Left renal pelvis (tissue), 4 donors: ENCODE measurements around the gene FNDC3A. TPM values are rescaled to one million over a fixed set of nuclear protein-coding genes. Genes with fewer than 3 reads are reported as not detected.
"Not testable (repeated sequence)": the region's sequence is repeated elsewhere in the genome, so short reads cannot be mapped to it uniquely, and the experiment has no call there.

Experiments used
- DNase-seq, 4 donors: peaks; one replicate each; pipeline ENCODE4 v3.0.0-alpha.2; 2013; ENCODE audit warnings: low read depth in 4 of 4, low spot score in 3 of 4
- polyA plus RNA-seq, 4 donors: library from polyadenylated mRNA; unstranded; fragments of 120-200 nt; gene quantifications; one replicate each; pipeline ENCODE4 v1.2.1, GENCODE V29; 2013; ENCODE audit not compliant: insufficient read length in 4 of 4

FNDC3A gene
- polyA plus RNA-seq, 4 donors, result 74.9 to 89.0 (median 83.7) TPM

DNA sequence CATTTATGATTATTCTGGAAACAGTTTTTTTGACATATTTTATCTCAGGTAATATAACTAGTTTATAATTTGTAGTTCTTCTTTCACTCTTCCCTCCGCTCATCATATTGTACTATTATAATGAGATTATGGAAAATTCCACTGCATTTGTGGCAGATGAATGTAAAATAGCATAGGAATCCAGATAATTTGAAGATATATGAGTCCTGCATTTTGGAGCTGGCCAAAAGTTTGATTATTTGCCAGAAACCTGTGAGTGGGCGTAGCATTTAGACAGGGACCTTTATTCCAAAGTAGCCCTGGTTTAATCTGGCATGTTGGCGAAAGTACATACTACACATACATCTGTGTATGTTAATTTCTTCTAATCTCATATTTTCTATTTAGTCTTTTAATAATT lies 65.2 kb downstream of the FNDC3A start:
- DNase-seq, result no peak

DNA sequence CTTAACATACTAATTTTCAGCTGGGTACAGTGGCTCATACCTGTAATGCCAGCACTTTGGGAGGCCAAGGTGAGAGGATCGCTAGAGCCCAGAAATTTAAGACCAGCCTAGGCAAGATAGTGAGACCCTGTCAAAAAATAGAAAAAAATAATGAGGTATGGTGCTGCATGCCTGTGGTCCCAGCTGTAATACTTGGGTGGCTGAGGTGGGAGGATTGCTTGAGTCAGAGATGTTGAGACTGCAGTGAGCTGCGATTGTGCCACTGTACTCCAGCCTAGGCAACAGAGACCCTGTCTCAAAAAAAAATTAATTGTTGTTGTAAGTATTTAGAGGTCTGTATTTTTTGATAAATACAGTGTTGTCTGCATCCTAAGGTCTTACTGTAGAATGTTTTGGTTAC lies 66.8 kb downstream of the FNDC3A start:
- no peak for DNase-seq

DNA sequence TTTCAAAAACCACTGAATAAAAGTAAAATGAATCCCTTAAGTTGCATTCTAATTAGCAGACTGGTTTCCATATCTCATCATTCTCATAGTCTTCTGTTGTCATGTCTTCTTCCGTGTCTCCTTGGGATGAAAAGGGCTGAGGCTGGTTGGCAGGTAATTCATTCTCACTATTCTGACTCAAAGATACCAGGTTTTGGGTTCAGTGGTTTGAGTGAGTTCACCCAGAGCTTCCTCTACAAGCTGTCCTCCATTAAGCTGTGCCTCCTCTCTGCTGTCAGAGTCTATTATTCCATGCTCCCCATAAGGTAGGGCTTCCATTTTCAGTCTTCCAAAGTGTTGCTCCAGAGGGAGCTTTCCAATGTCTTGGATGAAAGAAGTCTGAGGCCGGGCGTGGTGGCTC lies 68.3 kb downstream of the FNDC3A start:
- no peak for DNase-seq

DNA sequence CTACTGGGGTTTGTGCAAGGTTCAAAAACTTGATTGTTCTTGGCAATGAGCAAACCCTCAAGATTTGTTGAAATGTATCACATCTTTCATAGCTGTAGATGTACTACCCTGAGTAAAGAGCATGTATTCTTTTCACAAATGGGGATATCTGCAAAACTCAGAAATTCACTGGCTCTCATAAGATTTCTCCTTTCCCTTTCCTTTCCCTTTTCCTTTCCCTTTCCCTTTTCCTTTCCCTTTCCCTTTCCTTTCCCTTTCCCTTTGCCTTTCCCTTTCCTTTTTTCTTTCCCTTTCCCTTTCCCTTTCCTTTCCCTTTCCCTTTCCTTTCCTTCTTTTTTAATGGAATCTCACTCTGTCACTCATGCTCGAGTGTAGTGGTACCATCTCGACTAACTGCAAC lies 69.1 kb downstream of the FNDC3A start:
- no peak for DNase-seq

DNA sequence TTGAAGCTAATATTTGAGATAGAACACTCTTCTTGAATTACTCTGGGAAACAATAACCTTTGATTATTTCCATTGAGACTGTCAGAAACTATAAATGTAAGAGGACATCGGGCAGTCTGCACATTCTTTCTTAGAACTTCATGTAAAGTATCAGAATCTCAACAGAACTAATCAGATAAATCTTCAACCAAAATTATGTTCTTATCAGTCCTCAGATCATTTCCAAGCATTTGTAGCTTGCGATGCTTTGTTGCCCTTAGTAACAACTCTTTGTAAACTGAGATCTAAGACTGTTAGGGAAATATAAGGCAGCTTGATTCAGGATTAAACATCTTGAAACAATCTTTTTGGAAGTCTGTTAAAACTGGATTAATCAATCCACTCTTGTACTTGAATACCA lies 70.3 kb downstream of the FNDC3A start:
- no peak for DNase-seq

DNA sequence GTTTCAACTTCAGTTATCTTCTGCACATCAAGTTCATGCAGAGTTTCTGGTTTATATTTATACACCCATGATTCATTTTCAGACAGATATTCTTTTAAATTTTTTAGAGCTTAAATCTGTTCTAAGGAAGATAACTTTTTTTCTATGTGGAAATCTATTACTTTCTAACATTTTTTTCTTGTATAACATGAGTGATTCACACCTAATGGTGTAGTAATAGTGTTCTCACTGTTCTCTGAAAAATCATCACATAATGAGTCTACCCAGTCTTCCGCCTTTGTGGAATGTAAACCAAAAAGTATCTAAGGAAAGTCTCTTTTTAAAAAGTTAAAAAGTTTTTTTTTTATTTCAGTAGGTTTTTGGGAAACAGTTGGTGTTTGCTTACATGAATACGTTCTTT lies 70.8 kb downstream of the FNDC3A start:
- DNase-seq, result no peak

DNA sequence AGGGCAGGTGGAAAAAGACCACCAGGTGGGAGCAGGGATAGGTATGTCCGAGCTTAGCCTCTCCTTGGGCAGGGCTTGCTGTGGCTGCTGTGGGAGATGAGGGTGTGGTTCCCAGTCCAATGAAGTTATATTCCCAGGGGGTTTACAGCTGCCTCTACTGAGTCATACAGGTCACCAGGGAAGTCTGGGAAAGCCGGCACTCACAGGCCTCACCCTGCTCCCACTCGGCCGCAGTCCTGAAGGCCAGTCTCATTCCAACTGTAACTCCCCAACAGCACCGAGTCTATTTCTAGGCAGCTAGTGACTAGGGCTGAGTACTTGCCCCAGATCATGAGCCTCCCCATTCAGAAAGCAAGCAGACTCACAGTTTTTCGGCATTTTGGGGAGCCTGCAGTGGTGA lies 77.1 kb downstream of the FNDC3A start:
- no peak for DNase-seq

DNA sequence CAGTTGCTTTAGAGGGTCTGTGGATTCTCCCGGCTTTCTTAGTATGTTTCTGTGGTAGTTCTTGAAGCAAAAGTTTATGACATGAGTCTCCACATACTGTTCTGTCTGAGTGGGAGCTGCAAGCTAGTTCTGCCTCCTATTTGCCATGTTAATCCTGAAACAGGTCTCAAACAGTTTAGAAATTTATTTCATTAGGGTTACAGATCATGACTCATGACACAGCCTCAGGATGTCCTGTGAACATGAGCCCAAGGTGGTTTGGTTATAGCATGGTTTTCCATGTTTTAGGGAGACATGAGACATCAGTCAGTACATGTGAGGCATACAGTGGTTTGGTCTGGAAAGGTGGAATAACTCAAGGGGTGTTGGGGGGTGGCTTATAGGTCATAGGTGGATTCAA lies 77.5 kb downstream of the FNDC3A start:
- DNase-seq, result no peak

DNA sequence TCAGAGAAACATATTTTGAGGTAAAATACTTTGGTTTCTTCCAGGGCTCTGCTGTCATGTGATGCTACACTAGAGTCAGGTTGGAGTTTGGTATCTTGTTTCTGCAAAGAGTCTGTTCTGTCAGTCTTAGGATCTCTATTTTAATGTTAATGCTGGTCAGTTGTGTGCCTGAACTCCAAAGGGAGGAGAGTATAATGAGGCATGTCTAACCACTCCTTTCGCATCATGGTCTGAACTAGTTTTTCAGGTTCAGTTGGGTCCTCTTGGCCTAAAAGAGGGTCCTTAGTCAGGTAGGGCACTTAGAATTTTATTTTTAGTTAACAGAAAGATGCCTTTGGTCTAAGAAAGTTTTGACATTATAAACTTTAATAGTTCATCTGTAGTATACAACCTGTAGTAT lies 78.2 kb downstream of the FNDC3A start:
- no peak for DNase-seq

DNA sequence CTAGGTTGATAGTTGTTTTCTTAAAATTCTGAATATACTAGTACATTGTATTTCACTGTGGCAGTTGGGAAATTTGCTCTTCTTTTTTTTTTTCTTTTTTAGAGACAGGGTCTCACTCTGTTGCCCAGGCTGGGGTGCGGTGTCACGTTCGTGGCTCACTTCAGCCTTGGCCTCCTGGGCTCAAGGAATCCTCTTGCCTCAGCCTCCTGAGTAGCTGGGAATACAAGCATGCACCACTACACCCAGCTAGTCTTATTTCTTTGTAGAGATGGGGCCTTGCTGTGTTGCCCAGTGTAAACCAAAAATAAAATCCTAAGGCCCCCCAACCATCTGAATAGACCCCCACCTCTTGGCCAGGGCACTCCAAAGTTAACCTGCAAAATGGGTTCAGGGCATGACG lies 79.3 kb downstream of the FNDC3A start:
- DNase-seq, result no peak

DNA sequence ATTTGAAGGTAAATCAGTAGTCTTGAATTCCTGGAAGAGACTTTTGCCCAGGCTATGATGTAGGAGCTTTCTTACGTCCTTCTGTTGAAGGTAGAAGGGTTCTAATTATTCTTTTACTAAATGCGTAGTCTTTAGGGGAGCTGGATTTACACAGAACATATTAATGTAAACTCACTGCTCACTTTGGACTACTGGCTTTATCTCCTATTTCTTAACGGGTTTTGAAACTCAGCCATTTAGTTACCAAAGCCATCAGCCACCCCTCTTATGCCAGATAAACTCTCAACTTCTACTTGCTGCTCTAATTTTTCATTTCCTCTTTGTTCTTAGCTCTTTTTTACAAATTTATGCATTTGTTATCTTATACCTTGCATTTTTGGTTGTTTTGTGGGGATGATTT lies 81.5 kb downstream of the FNDC3A start:
- DNase-seq, result no peak

DNA sequence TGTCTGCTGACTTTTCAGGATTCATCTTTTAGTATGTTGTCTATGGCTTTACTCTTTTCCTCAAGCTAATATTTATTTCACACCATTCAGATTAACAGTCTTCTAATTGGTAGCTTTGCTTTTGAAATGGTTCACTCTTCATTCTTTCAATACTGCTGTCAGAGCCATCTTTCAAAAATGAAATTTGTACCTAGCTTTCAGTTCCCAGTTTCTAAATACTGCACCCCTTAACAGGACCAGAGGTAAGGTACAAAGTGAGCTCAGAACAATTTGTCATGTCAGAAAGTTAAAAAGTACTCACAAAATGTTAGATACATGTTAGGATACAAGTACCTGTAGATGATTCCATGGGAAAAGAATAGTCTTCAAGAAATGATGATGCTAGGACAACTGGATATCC lies 83.0 kb downstream of the FNDC3A start:
- no peak for DNase-seq

DNA sequence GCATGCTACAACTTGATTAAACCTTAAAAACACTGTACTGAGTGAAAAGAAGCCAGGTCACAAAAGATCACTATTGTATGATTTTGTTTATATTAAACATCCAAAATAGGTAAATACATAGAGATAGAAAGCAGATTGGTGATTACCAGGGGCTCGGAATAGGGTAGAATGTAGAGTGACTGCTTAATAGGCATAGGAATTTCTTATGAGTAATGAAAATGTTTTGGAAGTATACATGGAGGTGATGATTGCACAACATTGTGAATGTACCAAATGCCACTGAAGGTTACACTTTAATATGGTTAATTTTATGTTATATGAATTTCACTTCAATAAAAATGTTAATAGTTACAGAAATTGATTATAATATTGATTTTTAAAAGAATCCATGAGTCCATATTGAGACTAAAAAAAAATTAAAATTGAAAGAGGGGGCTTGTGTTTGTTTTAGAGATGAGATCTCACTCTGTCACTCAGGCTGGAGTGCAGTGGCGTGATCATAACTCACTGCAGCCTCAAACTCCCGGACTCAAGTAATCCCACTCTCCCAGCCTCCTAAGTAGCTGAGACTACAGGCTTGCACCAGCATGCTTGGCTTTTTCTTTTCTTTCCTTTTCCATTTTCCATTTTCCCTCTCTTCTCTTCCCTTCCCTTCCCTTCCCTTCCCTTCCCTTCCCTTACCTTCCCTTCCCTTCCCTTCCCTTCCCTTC lies 85.1 kb downstream of the FNDC3A start:
- DNase-seq, result no peak

DNA sequence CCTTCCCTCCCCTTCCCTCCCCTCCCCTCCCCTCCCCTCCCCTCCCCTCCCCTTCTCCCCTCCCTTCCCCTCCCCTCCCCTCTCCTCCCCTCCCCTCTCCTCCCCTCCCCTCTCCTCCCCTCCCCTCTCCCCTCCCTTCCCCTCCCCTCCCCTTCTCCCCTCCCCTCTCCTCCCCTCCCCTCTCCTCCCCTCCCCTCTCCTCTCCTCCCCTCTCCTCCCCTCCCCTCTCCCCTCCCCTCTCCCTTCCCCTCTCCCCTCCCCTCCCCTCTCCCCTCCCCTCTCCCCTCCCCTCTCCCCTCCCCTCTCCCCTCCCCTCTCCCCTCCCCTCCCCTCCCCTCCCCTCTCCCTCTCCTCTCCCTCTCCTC lies 85.7 kb downstream of the FNDC3A start:
- DNase-seq, result not testable (repeated sequence)

DNA sequence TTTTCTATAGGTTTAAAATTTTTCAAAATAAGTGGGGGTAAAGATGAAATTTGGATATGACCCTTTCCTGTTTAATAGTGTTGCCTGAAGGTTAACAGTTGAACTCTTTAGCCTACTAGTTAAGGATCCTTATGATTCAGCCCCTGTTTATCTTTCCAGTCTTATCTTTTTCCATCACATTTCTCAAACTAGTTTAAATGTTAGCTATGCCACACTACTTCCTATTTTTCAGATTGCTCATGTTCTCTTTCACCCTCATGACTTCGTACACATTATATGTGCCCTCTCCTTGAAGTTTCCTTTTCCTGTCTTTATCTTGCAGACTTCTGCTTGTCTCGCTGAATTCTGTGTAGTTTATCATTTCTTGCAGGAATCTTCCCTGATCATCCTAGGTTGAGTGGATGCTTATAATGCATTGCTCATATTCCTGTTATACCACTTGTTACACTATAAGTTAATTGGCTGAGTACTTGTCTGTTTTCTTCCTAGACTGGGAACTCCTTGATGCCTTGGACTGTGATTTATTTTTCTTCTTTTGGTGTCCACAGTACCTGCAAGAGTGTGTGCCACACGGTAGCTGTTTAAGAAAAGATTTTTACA lies 86.7 kb downstream of the FNDC3A start:
- no peak for DNase-seq

DNA sequence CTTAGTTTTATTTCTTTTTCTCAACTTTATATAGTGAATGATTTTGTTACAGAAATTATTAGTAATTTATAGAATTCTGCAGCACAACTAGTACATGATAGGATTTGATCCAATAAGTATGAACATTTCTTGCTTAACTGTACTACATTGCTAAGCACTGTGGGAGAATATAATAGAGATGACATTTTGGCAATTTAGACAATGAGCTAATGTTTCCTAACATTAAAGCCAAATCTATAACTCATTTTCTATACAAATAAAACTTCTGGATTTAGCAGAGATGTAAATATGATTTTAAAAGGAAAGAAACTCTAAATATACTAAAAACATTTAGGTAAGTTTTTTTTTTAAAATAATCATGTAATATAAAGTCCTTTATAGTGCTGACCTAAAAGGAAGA lies 87.3 kb downstream of the FNDC3A start:
- DNase-seq, result no peak

DNA sequence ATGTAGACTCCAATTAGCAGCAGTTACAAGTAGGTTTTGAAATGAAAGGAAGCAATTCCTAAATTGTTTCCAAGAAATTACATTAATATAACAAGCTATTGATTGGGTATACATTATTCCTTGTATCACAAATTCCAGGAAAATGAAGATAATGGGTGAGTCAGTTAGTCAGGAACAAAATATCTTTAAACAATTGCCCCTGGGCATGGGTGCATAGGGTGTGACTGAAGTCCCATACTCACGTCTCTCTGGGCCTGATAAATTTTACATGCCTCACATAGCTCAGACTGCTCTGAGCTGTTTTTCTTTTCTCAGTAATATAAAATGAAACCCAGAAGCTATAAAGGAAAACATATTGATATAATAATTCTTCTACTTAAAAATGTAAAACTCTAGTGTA lies 87.8 kb downstream of the FNDC3A start:
- DNase-seq, result no peak

DNA sequence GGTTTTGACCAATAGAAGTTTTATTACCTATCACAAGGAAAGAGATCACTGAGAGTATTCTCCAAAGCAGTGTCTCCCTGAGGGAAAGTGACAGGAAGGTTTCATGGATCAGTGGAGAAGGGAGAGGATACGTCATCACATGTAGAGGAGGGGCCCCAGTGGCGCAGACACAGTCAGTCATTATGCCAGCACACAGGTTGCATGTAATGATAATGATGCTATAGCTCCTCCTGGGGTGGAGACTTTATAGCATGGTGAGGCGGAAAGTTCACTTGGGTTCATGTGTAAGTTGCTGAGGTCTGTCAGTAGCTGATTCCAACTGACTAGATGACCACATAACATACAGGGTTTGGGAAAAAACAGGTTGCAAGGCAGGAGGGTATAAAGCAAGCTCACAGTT lies 88.8 kb downstream of the FNDC3A start:
- DNase-seq, result no peak

DNA sequence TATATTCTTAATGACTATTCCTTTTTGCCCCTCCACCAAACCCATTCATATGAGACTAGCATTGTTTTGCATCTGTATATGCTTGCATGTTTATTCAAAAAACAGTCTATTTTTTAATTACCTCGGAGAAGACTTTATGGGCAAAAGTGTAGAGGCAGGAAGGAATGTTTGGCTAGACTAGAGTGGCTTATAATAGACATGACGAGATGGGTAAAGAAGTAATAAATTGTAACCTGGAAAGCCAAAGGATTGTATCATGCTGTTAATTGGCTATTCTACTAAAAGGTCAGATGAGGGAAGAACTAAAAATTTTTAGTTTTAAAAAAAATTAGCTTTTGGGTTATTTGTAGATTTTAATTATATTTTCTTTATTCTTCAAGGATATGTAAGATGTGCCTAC lies 91.1 kb downstream of the FNDC3A start:
- DNase-seq, result no peak

DNA sequence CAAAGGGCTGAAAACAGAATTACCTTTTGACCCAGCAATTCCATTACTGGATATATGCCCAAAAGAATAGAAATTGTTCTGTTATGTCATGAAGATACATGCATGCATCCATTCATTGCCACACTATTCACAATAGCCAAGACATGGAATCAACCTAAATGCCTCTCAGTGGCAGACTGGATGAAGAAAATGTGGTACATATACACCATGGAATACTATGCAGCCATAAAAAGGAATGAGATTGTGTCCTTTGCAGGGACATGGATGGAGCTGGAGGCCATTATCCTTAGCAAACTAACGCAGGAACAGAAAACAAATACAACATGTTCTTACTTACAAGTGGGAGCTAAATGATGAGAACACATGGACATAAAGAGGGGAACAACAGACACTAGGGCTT lies 92.8 kb downstream of the FNDC3A start:
- not testable (repeated sequence) for DNase-seq

DNA sequence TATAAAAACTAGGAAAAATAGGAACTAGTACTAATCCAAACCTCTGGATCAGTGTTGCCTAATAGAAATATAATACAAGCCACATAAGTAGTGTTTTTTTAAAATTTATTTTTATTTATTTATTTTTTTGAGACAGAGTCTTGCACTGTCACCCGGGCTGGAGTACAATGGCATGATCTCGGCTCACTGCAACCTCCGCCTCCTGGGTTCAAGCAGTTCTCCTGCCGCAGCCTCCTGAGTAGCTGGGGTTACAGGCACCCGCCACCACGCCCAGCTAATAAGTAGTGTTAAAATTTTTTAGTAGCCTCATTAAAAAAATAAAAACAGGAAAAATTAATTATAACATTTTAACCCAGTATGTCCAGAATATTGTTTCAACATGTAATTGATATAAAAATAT lies 94.3 kb downstream of the FNDC3A start:
- not testable (repeated sequence) for DNase-seq

DNA sequence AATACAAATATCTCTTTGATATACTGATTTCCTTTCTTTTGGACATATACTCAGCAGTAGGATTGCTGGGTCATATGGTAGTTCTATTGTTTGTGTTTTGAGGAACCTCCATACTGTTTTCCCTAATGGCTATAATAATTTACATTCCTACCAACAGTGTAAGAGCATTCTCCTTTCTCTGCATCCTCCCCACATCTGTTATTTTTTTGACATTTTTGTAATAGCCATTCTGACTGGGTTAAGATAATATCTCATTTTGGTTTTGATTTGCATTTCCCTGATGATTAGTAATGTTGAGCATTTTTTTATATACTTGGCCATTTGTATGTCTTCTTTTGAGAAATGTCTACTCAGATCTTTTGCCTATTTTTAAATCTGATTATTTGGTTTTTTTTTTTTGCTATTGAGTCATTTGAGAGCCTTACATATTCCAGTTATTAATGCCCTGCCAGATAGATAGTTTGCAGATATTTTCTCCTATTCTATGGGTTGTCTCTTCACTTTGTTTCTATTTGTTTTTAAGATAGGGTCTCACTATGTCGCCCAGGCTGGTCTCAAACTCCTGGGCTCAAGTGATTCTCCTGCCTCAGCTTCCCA lies 95.7 kb downstream of the FNDC3A start:
- DNase-seq, result no peak
